ENCODE measurements around the gene ARHGEF18. TPM values are rescaled to one million over a fixed set of nuclear protein-coding genes. Genes with fewer than 3 reads are reported as not detected.

The ARHGEF18 gene
- total RNA-seq, 3 donors from 2014 or later = 67.8 to 86.8 (median 81.2) TPM

- peaks cover 46% of the 10 kb centered on the region for H3K4me1 ChIP-seq (ENCODE audit: low read depth)
- TF ChIP-seq, protein P1, sequence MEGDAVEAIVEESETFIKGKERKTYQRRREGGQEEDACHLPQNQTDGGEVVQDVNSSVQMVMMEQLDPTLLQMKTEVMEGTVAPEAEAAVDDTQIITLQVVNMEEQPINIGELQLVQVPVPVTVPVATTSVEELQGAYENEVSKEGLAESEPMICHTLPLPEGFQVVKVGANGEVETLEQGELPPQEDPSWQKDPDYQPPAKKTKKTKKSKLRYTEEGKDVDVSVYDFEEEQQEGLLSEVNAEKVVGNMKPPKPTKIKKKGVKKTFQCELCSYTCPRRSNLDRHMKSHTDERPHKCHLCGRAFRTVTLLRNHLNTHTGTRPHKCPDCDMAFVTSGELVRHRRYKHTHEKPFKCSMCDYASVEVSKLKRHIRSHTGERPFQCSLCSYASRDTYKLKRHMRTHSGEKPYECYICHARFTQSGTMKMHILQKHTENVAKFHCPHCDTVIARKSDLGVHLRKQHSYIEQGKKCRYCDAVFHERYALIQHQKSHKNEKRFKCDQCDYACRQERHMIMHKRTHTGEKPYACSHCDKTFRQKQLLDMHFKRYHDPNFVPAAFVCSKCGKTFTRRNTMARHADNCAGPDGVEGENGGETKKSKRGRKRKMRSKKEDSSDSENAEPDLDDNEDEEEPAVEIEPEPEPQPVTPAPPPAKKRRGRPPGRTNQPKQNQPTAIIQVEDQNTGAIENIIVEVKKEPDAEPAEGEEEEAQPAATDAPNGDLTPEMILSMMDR (IDR thresholded peaks at IDR 0.05) = peak; percentile 11
- H3K4me3 ChIP-seq = peak overlapping the region; percentile 96
- no peaks in the 10 kb centered on the region for H3K9me3 ChIP-seq
- intact Hi-C loops (cut with DNase I, micrococcal nuclease) = no loop called here
- ATAC-seq (peak; percentile 87), DNase-seq (peak; percentile 88 to 97 (median 93))
- no peaks in the 10 kb centered on the region for H3K36me3 ChIP-seq (ENCODE audit: low read depth)
Observed at GRCh38 chr19:7394731-7395359, 46.1 kb downstream of the ARHGEF18 start.

GRCh38 chr19:7395360-7396066, 46.8 kb downstream of the ARHGEF18 start:
- H3K36me3 ChIP-seq (ENCODE audit: low read depth) = no peaks in the 10 kb centered on the region
- H3K9me3 ChIP-seq = no peaks in the 10 kb centered on the region
- DNase-seq (peak in 1 of 3 donors; percentile 24), ATAC-seq (peak; percentile 22)
- peaks cover 46% of the 10 kb centered on the region for H3K4me1 ChIP-seq (ENCODE audit: low read depth)
- TF ChIP-seq, protein P1 (IDR thresholded peaks at IDR 0.05) = no peak
- H3K4me3 ChIP-seq = peak overlapping the region; percentile 96
- intact Hi-C loops (cut with DNase I, micrococcal nuclease) = no loop called here

DNA sequence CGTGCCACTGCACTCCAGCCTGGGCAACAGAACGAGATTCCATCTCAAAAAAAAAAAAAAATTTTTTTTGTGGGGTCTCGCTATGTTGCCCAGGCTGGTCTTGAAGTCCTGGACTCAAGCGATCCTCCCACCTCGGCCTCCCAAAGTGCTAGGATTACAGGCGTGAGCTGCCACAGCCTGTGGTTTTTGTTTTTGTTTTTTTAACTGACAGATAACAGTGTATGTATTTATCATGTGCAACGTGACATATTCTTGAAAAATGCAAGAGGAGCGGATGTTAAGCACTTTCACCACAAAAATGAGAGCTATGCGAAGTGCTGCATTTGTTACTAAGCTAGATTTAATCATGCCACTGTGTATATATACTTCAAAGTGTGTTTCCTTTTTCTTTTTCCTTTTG, 49.0 kb downstream of the ARHGEF18 start:
- Histone ChIP-seq H3K4me1 (ENCODE audit: low read depth) (peaks cover 39% of the 10 kb centered on the region), H3K36me3 (ENCODE audit: low read depth) (no peaks in the 10 kb centered on the region), H3K9me3 (no peaks in the 10 kb centered on the region), H3K4me3 (no peak overlapping the region)
- TF ChIP-seq, protein P1 (IDR thresholded peaks at IDR 0.05) = no peak
- no peak for DNase-seq
- intact Hi-C loops (cut with DNase I, micrococcal nuclease) = no loop called here
- no peak for ATAC-seq

Other genes starting within 250 kb of the ARHGEF18 start
- gene INSR, start 54.5 kb upstream of the ARHGEF18 start, total RNA-seq = 100 to 1,000 TPM in 1 of 3 donors, 10 to 100 TPM in 2; 74.9 to 109 (median 91.2) TPM
- gene PEX11G, start 140.1 kb downstream of the ARHGEF18 start, total RNA-seq = 1 to 10 TPM; 4.0 to 9.5 (median 8.1) TPM
- 10 to 100 TPM; 31.7 to 88.8 (median 42.1) TPM for gene ZNF358, start 167.2 kb downstream of the ARHGEF18 start, total RNA-seq
- 10 to 100 TPM; 29.5 to 40.1 (median 31.7) TPM for gene MCOLN1, start 173.7 kb downstream of the ARHGEF18 start, total RNA-seq
- gene PNPLA6, start 186.8 kb downstream of the ARHGEF18 start, total RNA-seq = 100 to 1,000 TPM in 2 of 3 donors, 10 to 100 TPM in 1; 85.7 to 136 (median 121) TPM
- gene CAMSAP3, start 246.9 kb downstream of the ARHGEF18 start, total RNA-seq = 10 to 100 TPM; 25.3 to 60.5 (median 41.2) TPM

Data from mucosa of descending colon (tissue), 3 donors.